ENCODE measurements around the gene LIN28A.

Gene LIN28A

GRCh38 chr1:26478159-26478558 lies 67.5 kb downstream of the LIN28A start:
- no peak for TF ChIP-seq CTCF (conservative IDR thresholded peaks at IDR 0.05; ENCODE audit: low read depth, low read length)
- DNase-seq (ENCODE audit: low read depth), result no peak
- H3K4me3 ChIP-seq (ENCODE audit: low read depth, low read length), result no peak overlapping the region

- no peak overlapping the region for H3K4me3 ChIP-seq (ENCODE audit: low read depth, low read length)
- DNase-seq (ENCODE audit: low read depth), result no peak
- no peak for TF ChIP-seq CTCF (conservative IDR thresholded peaks at IDR 0.05; ENCODE audit: low read depth, low read length)
Measured at GRCh38 chr1:26478988-26479387, 68.4 kb downstream of the LIN28A start.
